H9 (cell line): ENCODE measurements around the gene CDH13. TPM values are rescaled to one million over a fixed set of nuclear protein-coding genes. Genes with fewer than 3 reads are reported as not detected.

ENCODE experiments used
- DNase-seq: peaks from one replicate; pipeline ENCODE4 v3.0.0-alpha.2; 2017
- H2AFZ ChIP-seq: one replicate; pipeline ENCODE4 v1.6.1; 2013; ENCODE audit warnings: mild to moderate bottlenecking, low read length, control low read depth, moderate library complexity
- H2AK5ac ChIP-seq: 2 replicates; pipeline ENCODE4 v1.6.1; 2013; ENCODE audit warnings: low read length, control low read depth, mixed read lengths; ENCODE audit not compliant: insufficient read length
- H2BK120ac ChIP-seq: one replicate; pipeline ENCODE4 v1.6.1; 2013; ENCODE audit warnings: low read depth, mild to moderate bottlenecking, low read length, control low read depth, inconsistent platforms; ENCODE audit not compliant: poor library complexity, severe bottlenecking
- H2BK12ac ChIP-seq: 2 replicates; pipeline ENCODE4 v1.6.1; 2013; ENCODE audit warnings: low read length, control low read depth, mixed read lengths, low read depth; ENCODE audit not compliant: insufficient read length
- H2BK15ac ChIP-seq: 2 replicates; pipeline ENCODE4 v1.6.1; 2013; ENCODE audit warnings: low read depth, low read length, control low read depth
- H2BK20ac ChIP-seq: one replicate; pipeline ENCODE4 v1.6.1; 2013; ENCODE audit warnings: low read depth, mild to moderate bottlenecking, low read length, control low read depth, inconsistent platforms; ENCODE audit not compliant: poor library complexity, severe bottlenecking
- H2BK5ac ChIP-seq: 2 replicates; pipeline ENCODE4 v1.6.1; 2013; ENCODE audit warnings: low read length, control low read depth, mixed read lengths; ENCODE audit not compliant: insufficient read length
- H3K14ac ChIP-seq: 2 replicates; pipeline ENCODE4 v1.6.1; 2013; ENCODE audit warnings: low read length, control low read depth; ENCODE audit not compliant: insufficient read depth
- H3K18ac ChIP-seq: 2 replicates; pipeline ENCODE4 v1.6.1; 2013; ENCODE audit warnings: low read depth, mild to moderate bottlenecking, mixed read lengths, low read length, control low read depth; ENCODE audit not compliant: insufficient read length
- H3K23ac ChIP-seq: 2 replicates; pipeline ENCODE4 v1.6.1; 2013; ENCODE audit warnings: low read length, control low read depth, mixed read lengths, low read depth; ENCODE audit not compliant: insufficient read length
- H3K23me2 ChIP-seq: 2 replicates; pipeline ENCODE4 v1.6.1; 2013; ENCODE audit warnings: low read depth, mild to moderate bottlenecking, mixed read lengths, low read length, control low read depth; ENCODE audit not compliant: insufficient read length, poor library complexity, severe bottlenecking
- H3K27ac ChIP-seq: 2 replicates; pipeline ENCODE4 v1.5.1; 2013; ENCODE audit warnings: low read length, control low read depth, mixed read lengths, low read depth; ENCODE audit not compliant: insufficient read length
- H3K27me3 ChIP-seq: 2 replicates; pipeline ENCODE4 v1.6.1; 2013; ENCODE audit warnings: low read length, control low read depth, inconsistent platforms; ENCODE audit not compliant: insufficient read depth
- H3K4ac ChIP-seq: 2 replicates; pipeline ENCODE4 v1.6.1; 2013; ENCODE audit warnings: low read depth, mild to moderate bottlenecking, control low read depth, inconsistent platforms, low read length, moderate library complexity
- H3K4me1 ChIP-seq: 2 replicates; pipeline ENCODE4 v1.6.1; 2013; ENCODE audit warnings: low read length, control low read depth, inconsistent platforms; ENCODE audit not compliant: insufficient read depth
- H3K4me2 ChIP-seq: 2 replicates; pipeline ENCODE4 v1.6.1; 2013; ENCODE audit warnings: low read length, control low read depth, mixed read lengths; ENCODE audit not compliant: insufficient read length, insufficient read depth
- H3K56ac ChIP-seq: 2 replicates; pipeline ENCODE4 v1.6.1; 2013; ENCODE audit warnings: low read depth, mild to moderate bottlenecking, mixed read lengths, low read length, control low read depth; ENCODE audit not compliant: insufficient read length
- H3K79me1 ChIP-seq: 2 replicates; pipeline ENCODE4 v1.6.1; 2013; ENCODE audit warnings: low read depth, mild to moderate bottlenecking, moderate library complexity, low read length, control low read depth, inconsistent platforms; ENCODE audit not compliant: insufficient read depth, poor library complexity, severe bottlenecking
- H3K79me2 ChIP-seq: 2 replicates; pipeline ENCODE4 v1.6.1; 2013; ENCODE audit warnings: low read length, control low read depth, inconsistent platforms; ENCODE audit not compliant: insufficient read depth
- H3K9ac ChIP-seq: 2 replicates; pipeline ENCODE4 v1.6.1; 2013; ENCODE audit warnings: low read length, control low read depth, mixed read lengths; ENCODE audit not compliant: insufficient read length; ENCODE audit errors: extremely low read depth
- H3K9me3 ChIP-seq: one replicate; pipeline ENCODE4 v1.6.1; 2013; ENCODE audit warnings: low read depth, low read length, inconsistent platforms; ENCODE audit not compliant: control insufficient read depth
- H3T11ph ChIP-seq: one replicate; pipeline ENCODE4 v1.6.1; 2013; ENCODE audit warnings: mild to moderate bottlenecking, low read length, control low read depth, inconsistent platforms
- H4K20me1 ChIP-seq: one replicate; pipeline ENCODE4 v1.6.1; 2013; ENCODE audit not compliant: control insufficient read depth, insufficient read length, insufficient read depth
- H4K5ac ChIP-seq: 2 replicates; pipeline ENCODE4 v1.6.1; 2013; ENCODE audit warnings: low read depth, mild to moderate bottlenecking, mixed read lengths, low read length, control low read depth; ENCODE audit not compliant: insufficient read length
- H4K8ac ChIP-seq: replicated peaks from 2 replicates; pipeline ENCODE4 v1.6.1; 2013; ENCODE audit warnings: low read length, control low read depth, mixed read lengths, low read depth; ENCODE audit not compliant: insufficient read length
- H4K91ac ChIP-seq: 2 replicates; pipeline ENCODE4 v1.6.1; 2013; ENCODE audit warnings: low read depth, mild to moderate bottlenecking, moderate library complexity, mixed read lengths, low read length, control low read depth; ENCODE audit not compliant: insufficient read length
- H3K27ac Mint-ChIP-seq, 3 experiments: 2 replicates in 2 of 3; 3 replicates in 1 of 3; pipeline ENCODE4 v1.8.0; 2020 to 2021; ENCODE audit warnings: mixed read lengths in 3 of 3, mild to moderate bottlenecking in 1 of 3, moderate library complexity in 1 of 3
- H3K27me3 Mint-ChIP-seq: 2 replicates; pipeline ENCODE4 v1.8.0; 2021; ENCODE audit warnings: low read depth, mild to moderate bottlenecking, moderate library complexity, mixed read lengths
- H3K36me3 Mint-ChIP-seq, 3 experiments: 2 replicates in 2 of 3; 3 replicates in 1 of 3; pipeline ENCODE4 v1.8.0; 2020 to 2021; ENCODE audit warnings: low read depth in 3 of 3, mixed read lengths in 3 of 3; ENCODE audit not compliant: insufficient read depth in 1 of 3
- H3K4me1 Mint-ChIP-seq, 2 experiments: 2 replicates each; pipeline ENCODE4 v1.8.0; 2020; ENCODE audit warnings: mixed read lengths in 2 of 2
- H3K4me3 Mint-ChIP-seq, 2 experiments: 2 replicates in 1 of 2; 3 replicates in 1 of 2; pipeline ENCODE4 v1.8.0; 2020 to 2021; ENCODE audit warnings: mild to moderate bottlenecking in 2 of 2, mixed read lengths in 2 of 2, moderate library complexity in 1 of 2
- H3K9me3 Mint-ChIP-seq, 2 experiments: 2 replicates in 1 of 2; 3 replicates in 1 of 2; pipeline ENCODE4 v1.8.0; 2020; ENCODE audit warnings: mild to moderate bottlenecking in 2 of 2, mixed read lengths in 2 of 2, moderate library complexity in 1 of 2
- CTCF ChIP-seq: fragments of 200-600 bp; sonication (generic); conservative IDR thresholded peaks from 3 replicates; pipeline ENCODE4 v1.8.0; 2021; ENCODE audit warnings: antibody characterized with exemption, mild to moderate bottlenecking
- WGBS: extraction: QIAGEN DNeasy Blood & Tissue Kit; methylation state at CpG from one replicate; pipeline ENCODE4 v1.1.7; 2013; ENCODE audit warnings: missing lambda C conversion rate, low lambda C conversion rate, mixed read lengths; ENCODE audit not compliant: insufficient read length; ENCODE audit errors: extremely low coverage; 5-methylcytosine and 5-hydroxymethylcytosine counted together
- total RNA-seq: library from RNA; stranded (reverse); gene quantifications from 2 replicates; pipeline ENCODE4 v1.2.1, GENCODE V29; 2021

The CDH13 gene
- total RNA-seq, 1 experiment from 2014 or later = 1.5 TPM

- no CpG with 5 or more reads among the region's 10 CpGs for WGBS
- peaks cover 3% of the 10 kb centered on the region for H3K27me3 Mint-ChIP-seq
Observed at GRCh38 chr16:83791916-83792315, 1165.1 kb downstream of the CDH13 start.

More at GRCh38 chr16:83791916-83792315, 1165.1 kb downstream of the CDH13 start:
- Histone ChIP-seq H3K23me2 (no peaks in the 10 kb centered on the region), H3K27me3 (no peaks in the 10 kb centered on the region), H4K91ac (no peak overlapping the region), H2BK12ac (no peak overlapping the region), H3K27ac (no peak overlapping the region), H3K18ac (no peak overlapping the region), H3K23ac (no peak overlapping the region), H2BK20ac (no peak overlapping the region), H2AK5ac (no peak overlapping the region), H2BK15ac (no peak overlapping the region), H3T11ph (no peak overlapping the region), H3K79me2 (no peaks in the 10 kb centered on the region), H3K9ac (no peak overlapping the region), H3K14ac (no peak overlapping the region), H2BK120ac (no peak overlapping the region), H3K4ac (no peak overlapping the region), H4K8ac (no peak overlapping the region), H2BK5ac (no peak overlapping the region), H3K4me2 (no peak overlapping the region), H3K4me1 (no peaks in the 10 kb centered on the region; the same call in 1 of the 2 replicates), H4K5ac (no peak overlapping the region), H4K20me1 (no peaks in the 10 kb centered on the region), H3K56ac (no peak overlapping the region), H3K9me3 (no peaks in the 10 kb centered on the region), H2AFZ (no peak overlapping the region), H3K79me1 (no peaks in the 10 kb centered on the region)
- no peak for DNase-seq
- no peak for TF ChIP-seq CTCF
- H3K4me3 Mint-ChIP-seq = no peak overlapping the region
- peaks cover 0 to 6% (median 0%) of the 10 kb centered on the region in 3 experiments; a peak in 2 of 7 replicates for H3K36me3 Mint-ChIP-seq
- no peak overlapping the region for H3K27ac Mint-ChIP-seq
- peaks cover 3 to 7% of the 10 kb centered on the region in 2 experiments for H3K9me3 Mint-ChIP-seq
- H3K4me1 Mint-ChIP-seq = peaks cover under 1 to 11% of the 10 kb centered on the region in 2 experiments
